Osteoblast (primary cell): ENCODE data around the gene UBXN10. TPM values are rescaled to one million over a fixed set of nuclear protein-coding genes. Genes with fewer than 3 reads are reported as not detected.
"Not testable (repeated sequence)": the region's sequence is repeated elsewhere in the genome, so short reads cannot be mapped to it uniquely, and the experiment has no call there.

Experiments
- DNase-seq: peaks from one replicate; pipeline ENCODE4 v3.0.0; 2011; ENCODE audit warnings: low spot score, mixed read lengths; ENCODE audit not compliant: insufficient read length; ENCODE audit errors: missing footprints
- H2AFZ ChIP-seq: 2 replicates; pipeline ENCODE4 v1.6.0; 2011; ENCODE audit warnings: mild to moderate bottlenecking, low read length
- H3K27ac ChIP-seq: 2 replicates; pipeline ENCODE4 v1.5.1; 2011; ENCODE audit warnings: mild to moderate bottlenecking, low read depth, low read length, moderate library complexity
- H3K27me3 ChIP-seq: 2 replicates; pipeline ENCODE4 v1.6.0; 2012; ENCODE audit warnings: mild to moderate bottlenecking, control low read depth, inconsistent platforms, low read length, moderate library complexity; ENCODE audit not compliant: insufficient read depth
- H3K36me3 ChIP-seq: 2 replicates; pipeline ENCODE4 v1.5.1; 2011; ENCODE audit warnings: mild to moderate bottlenecking, low read length, control low read depth, moderate library complexity; ENCODE audit not compliant: insufficient read depth
- H3K4me1 ChIP-seq: 2 replicates; pipeline ENCODE4 v1.5.1; 2011; ENCODE audit warnings: mild to moderate bottlenecking, low read length, control low read depth, moderate library complexity; ENCODE audit not compliant: insufficient read depth
- H3K4me2 ChIP-seq: 2 replicates; pipeline ENCODE4 v1.6.0; 2011; ENCODE audit warnings: mild to moderate bottlenecking, low read length; ENCODE audit not compliant: insufficient read depth
- H3K4me3 ChIP-seq: fragments of 200-600 bp; sonication (generic); 3 replicates; pipeline ENCODE4 v1.5.1; 2012; ENCODE audit warnings: mild to moderate bottlenecking, low read length, inconsistent platforms; ENCODE audit not compliant: insufficient read depth
- H3K79me2 ChIP-seq: 2 replicates; pipeline ENCODE4 v1.6.0; 2012; ENCODE audit warnings: mild to moderate bottlenecking, low read length, control low read depth, inconsistent platforms; ENCODE audit not compliant: insufficient read depth
- H3K9me3 ChIP-seq: 2 replicates; pipeline ENCODE4 v1.5.1; 2011; ENCODE audit warnings: low read depth, low read length, control low read depth
- H4K20me1 ChIP-seq: 2 replicates; pipeline ENCODE4 v1.6.0; 2012; ENCODE audit warnings: mild to moderate bottlenecking, low read length, control low read depth; ENCODE audit not compliant: insufficient read depth
- CTCF ChIP-seq: IDR thresholded peaks from 2 replicates; pipeline ENCODE4 v1.5.1; 2011; ENCODE audit warnings: mild to moderate bottlenecking, low read depth, low read length, moderate library complexity; ENCODE audit errors: extremely low read depth
- total RNA-seq: library from RNA; depleted of rRNA; stranded (reverse); fragments of >200 nt; gene quantifications from 2 replicates; pipeline ENCODE4 v1.2.3, GENCODE V29; 2012

The UBXN10 gene
- total RNA-seq, 1 donor, result under 0.01 TPM

- Histone ChIP-seq H3K4me2 (no peak overlapping the region), H3K27ac (no peak overlapping the region), H3K9me3 (no peaks in the 10 kb centered on the region), H3K4me3 (no peak overlapping the region), H2AFZ (no peak overlapping the region), H4K20me1 (no peaks in the 10 kb centered on the region), H3K27me3 (peaks cover 53% of the 10 kb centered on the region), H3K36me3 (no peaks in the 10 kb centered on the region), H3K79me2 (no peaks in the 10 kb centered on the region), H3K4me1 (no peaks in the 10 kb centered on the region)
- DNase-seq, result no peak
- TF ChIP-seq CTCF, result no peak
Measured at GRCh38 chr1:20229171-20229570, 43.3 kb downstream of the UBXN10 start.

- not testable (repeated sequence) for DNase-seq, H3K4me2 ChIP-seq, H3K4me3 ChIP-seq, H3K79me2 ChIP-seq, H3K9me3 ChIP-seq, H4K20me1 ChIP-seq, H3K36me3 ChIP-seq, H3K4me1 ChIP-seq, H3K27ac ChIP-seq, H2AFZ ChIP-seq
- H3K27me3 ChIP-seq, result peaks cover 41% of the 10 kb centered on the region
Measured at GRCh38 chr1:20232564-20232963, 46.7 kb downstream of the UBXN10 start.

GRCh38 chr1:20233394-20233793 lies 47.5 kb downstream of the UBXN10 start:
- Histone ChIP-seq H2AFZ (no peak overlapping the region), H3K27ac (no peak overlapping the region), H3K27me3 (peaks cover 35% of the 10 kb centered on the region), H3K4me2 (no peak overlapping the region), H3K4me1 (no peaks in the 10 kb centered on the region), H4K20me1 (no peaks in the 10 kb centered on the region), H3K79me2 (no peaks in the 10 kb centered on the region), H3K4me3 (no peak overlapping the region), H3K9me3 (no peaks in the 10 kb centered on the region), H3K36me3 (no peaks in the 10 kb centered on the region)
- no peak for DNase-seq
- TF ChIP-seq CTCF, result peak; percentile 54

GRCh38 chr1:20233866-20234265 lies 48.0 kb downstream of the UBXN10 start:
- no peak overlapping the region for H3K4me3 ChIP-seq
- H2AFZ ChIP-seq, result no peak overlapping the region
- H3K27ac ChIP-seq, result no peak overlapping the region
- no peak for DNase-seq
- H4K20me1 ChIP-seq, result no peaks in the 10 kb centered on the region
- no peaks in the 10 kb centered on the region for H3K36me3 ChIP-seq
- no peaks in the 10 kb centered on the region for H3K9me3 ChIP-seq
- H3K79me2 ChIP-seq, result no peaks in the 10 kb centered on the region
- H3K27me3 ChIP-seq, result peaks cover 34% of the 10 kb centered on the region
- no peak overlapping the region for H3K4me2 ChIP-seq
- no peaks in the 10 kb centered on the region for H3K4me1 ChIP-seq
- TF ChIP-seq CTCF, result no peak
